Adrenal gland (tissue), 12 donors: Measurements from ENCODE around the gene PSMG2. TPM values are rescaled to one million over a fixed set of nuclear protein-coding genes. Genes with fewer than 3 reads are reported as not detected.

ENCODE experiments used
- DNase-seq, 7 donors: peaks; one replicate each; pipeline ENCODE4 v3.0.0-alpha.2; 2019 to 2020
- H3K27ac ChIP-seq, 5 donors: fragments of 200-600 bp; sonication (generic) in 4 of 5; 1 replicate in 3 of 5; 2 replicates in 2 of 5; pipeline versions ENCODE4 v1.5.1 to v1.8.0; 2016 to 2020; ENCODE audit warnings: mild to moderate bottlenecking in 1 of 5
- H3K27me3 ChIP-seq: fragments of 200-600 bp; 2 replicates; pipeline ENCODE4 v1.8.0; 2021
- H3K36me3 ChIP-seq, 2 donors: fragments of 200-600 bp; replicated peaks in 1 of 2; 1 replicate in 1 of 2; 2 replicates in 1 of 2; pipeline versions ENCODE4 v1.5.1 to v1.8.0; 2018 to 2022
- H3K4me1 ChIP-seq, 2 donors: fragments of 200-600 bp; replicated peaks in 1 of 2; 1 replicate in 1 of 2; 2 replicates in 1 of 2; pipeline versions ENCODE4 v1.5.1 to v1.8.0; 2018 to 2021
- H3K4me3 ChIP-seq, 4 donors: fragments of 200-600 bp; sonication (generic) in 3 of 4; one replicate each; pipeline ENCODE4 v1.5.1; 2016 to 2018
- H3K9me3 ChIP-seq, 3 donors: fragments of 200-600 bp; sonication (generic) in 1 of 3; replicated peaks in 1 of 3; 1 replicate in 2 of 3; 2 replicates in 1 of 3; pipeline versions ENCODE4 v1.5.1 to v1.8.0; 2016 to 2021
- POLR2A ChIP-seq, 2 donors: fragments of 450-650 bp; IDR thresholded peaks; one replicate each; pipeline ENCODE4 v1.6.1; 2017; ENCODE audit warnings: antibody characterized with exemption in 2 of 2, mild to moderate bottlenecking in 2 of 2, moderate library complexity in 1 of 2
- WGBS, 4 donors: extraction: QIAGEN DNeasy Blood & Tissue Kit in 2 of 4; methylation state at CpG; one replicate each; pipeline versions ENCODE4 v1.1.5 to v1.1.7; 2013 to 2017; 5-methylcytosine and 5-hydroxymethylcytosine counted together
- intact Hi-C, 2 donors: fragments of 100-400 bp; cut with DNase I; formaldehyde crosslinking; loops; one replicate each; pipeline versions ENCODE4 v1.14.1 to v1.15.0; 2022 to 2023
- polyA plus RNA-seq, 3 donors: library from polyadenylated mRNA; stranded (reverse); fragments of 200-250 nt in 2 of 3; fragments of 350-450 nt in 1 of 3; fragmentation: Illumina TruSeq in 1 of 3; extraction: RNeasy Lipid Tissue Mini Kit (QIAGEN cat#74804) in 1 of 3; gene quantifications; one replicate each; pipeline ENCODE4 v1.2.3, GENCODE V29; 2013 to 2014
- total RNA-seq, 9 donors: library from RNA; depleted of rRNA in 4 of 9; stranded (reverse); fragments of >200 nt in 4 of 9; fragments of 120-200 nt in 1 of 9; fragmentation: NEBNext Ultra II Directional in 1 of 9; extraction: Animal tissue kit (Norgen Biotek cat#: 25700) in 1 of 9; gene quantifications; one replicate each; pipeline versions ENCODE4 v1.1.0 to v1.2.4, GENCODE V29; 2013 to 2023
- TF ChIP-seq, protein P1 (sequence below), 6 experiments: fragments of 450-650 bp in 4 of 6; fragments of 200-600 bp in 2 of 6; sonication (generic) in 1 of 6; IDR thresholded peaks; 1 replicate in 5 of 6; 2 replicates in 1 of 6; pipeline versions ENCODE4 v1.5.1 to v1.8.0; 2016 to 2021; ENCODE audit warnings: antibody characterized with exemption in 6 of 6, mild to moderate bottlenecking in 2 of 6, moderate library complexity in 1 of 6
- donor health status: healthy with polysubstance abuse.
- donor health status: Bipolar disorder and iron deficiency.
- donor health status: DM: yes; HTN: yes; CAD: no.
- donor health status: DM: no; HTN: no; CAD: no.
- donor health status: DM: no; HTN: no; CAD: no.
- donor health status: DM: yes; HTN: yes; CAD: no.

The PSMG2 gene
- total and polyA plus RNA-seq, 12 donors: 54.9 to 99.9 (median 86.0) TPM

DNA sequence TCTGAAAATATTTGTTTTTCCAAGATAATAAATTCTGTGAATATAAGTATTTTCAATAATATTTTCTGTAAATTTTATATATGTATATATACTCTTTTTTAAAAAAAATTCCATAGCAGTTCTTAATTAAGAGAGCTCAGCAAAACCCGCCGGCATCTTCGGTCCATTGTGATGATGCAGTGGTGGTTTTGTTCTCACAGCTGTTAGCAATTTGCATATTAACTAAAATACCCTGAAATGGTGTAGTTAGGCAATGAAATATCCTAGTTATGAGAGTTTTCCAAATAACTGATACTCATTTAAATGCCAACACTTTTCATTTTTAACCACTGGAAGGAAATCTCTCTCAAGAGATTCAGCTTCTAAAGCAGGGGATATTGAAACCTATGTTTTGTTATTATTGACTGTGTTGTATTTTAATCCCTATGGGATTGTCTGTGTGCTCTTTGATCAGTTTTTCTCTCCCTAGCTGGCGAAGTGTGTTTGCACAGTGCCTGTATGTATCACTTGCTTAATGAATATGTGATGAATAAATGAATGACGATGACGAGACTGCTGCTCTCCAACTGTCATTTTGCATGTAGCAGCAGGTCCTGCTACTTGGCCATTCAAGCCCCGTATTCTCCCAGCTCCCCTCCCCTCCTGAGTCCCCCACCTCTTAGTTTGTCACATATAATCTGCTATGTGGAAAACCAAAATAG lies 42.4 kb downstream of the PSMG2 start:
- 86 to 93% (median 90%) methylated on average over 7 of the region's 7 CpGs for WGBS, 4 donors
- H3K4me1 ChIP-seq: peaks cover 0 to 4% of the 10 kb centered on the region in 2 donors
- no peak for TF ChIP-seq POLR2A (IDR thresholded peaks at IDR 0.05)
- TF ChIP-seq, protein P1, sequence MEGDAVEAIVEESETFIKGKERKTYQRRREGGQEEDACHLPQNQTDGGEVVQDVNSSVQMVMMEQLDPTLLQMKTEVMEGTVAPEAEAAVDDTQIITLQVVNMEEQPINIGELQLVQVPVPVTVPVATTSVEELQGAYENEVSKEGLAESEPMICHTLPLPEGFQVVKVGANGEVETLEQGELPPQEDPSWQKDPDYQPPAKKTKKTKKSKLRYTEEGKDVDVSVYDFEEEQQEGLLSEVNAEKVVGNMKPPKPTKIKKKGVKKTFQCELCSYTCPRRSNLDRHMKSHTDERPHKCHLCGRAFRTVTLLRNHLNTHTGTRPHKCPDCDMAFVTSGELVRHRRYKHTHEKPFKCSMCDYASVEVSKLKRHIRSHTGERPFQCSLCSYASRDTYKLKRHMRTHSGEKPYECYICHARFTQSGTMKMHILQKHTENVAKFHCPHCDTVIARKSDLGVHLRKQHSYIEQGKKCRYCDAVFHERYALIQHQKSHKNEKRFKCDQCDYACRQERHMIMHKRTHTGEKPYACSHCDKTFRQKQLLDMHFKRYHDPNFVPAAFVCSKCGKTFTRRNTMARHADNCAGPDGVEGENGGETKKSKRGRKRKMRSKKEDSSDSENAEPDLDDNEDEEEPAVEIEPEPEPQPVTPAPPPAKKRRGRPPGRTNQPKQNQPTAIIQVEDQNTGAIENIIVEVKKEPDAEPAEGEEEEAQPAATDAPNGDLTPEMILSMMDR (IDR thresholded peaks at IDR 0.05): no peak
- H3K9me3 ChIP-seq: no peaks in the 10 kb centered on the region
- H3K4me3 ChIP-seq: no peak overlapping the region
- intact Hi-C loops: loop anchor here in 1 of 2 donors (10.0 kb wide), 1 partner anchor 150 kb away; no protein-coding TSS in a partner anchor
- no peaks in the 10 kb centered on the region for H3K36me3 ChIP-seq
- H3K27ac ChIP-seq: no peak overlapping the region
- DNase-seq: no peak
- H3K27me3 ChIP-seq: no peaks in the 10 kb centered on the region

- no peak overlapping the region for H3K4me3 ChIP-seq
- 90 to 92% (median 90%) methylated on average over 8 of the region's 8 CpGs for WGBS, 4 donors
- no peaks in the 10 kb centered on the region for H3K27me3 ChIP-seq
- no peak overlapping the region for H3K27ac ChIP-seq
- no peaks in the 10 kb centered on the region for H3K36me3 ChIP-seq
- no peak for TF ChIP-seq POLR2A (IDR thresholded peaks at IDR 0.05)
- TF ChIP-seq, protein P1 (IDR thresholded peaks at IDR 0.05): no peak
- H3K4me1 ChIP-seq: peaks cover 0 to 7% of the 10 kb centered on the region in 2 donors
- H3K9me3 ChIP-seq: no peaks in the 10 kb centered on the region
- intact Hi-C loops: loop anchor here in 1 of 2 donors (10.0 kb wide), 1 partner anchor 147 kb away; no protein-coding TSS in a partner anchor
- no peak for DNase-seq
These were observed 44.9 kb downstream of the PSMG2 start for GRCh38 chr18:12747530-12748315.

DNA sequence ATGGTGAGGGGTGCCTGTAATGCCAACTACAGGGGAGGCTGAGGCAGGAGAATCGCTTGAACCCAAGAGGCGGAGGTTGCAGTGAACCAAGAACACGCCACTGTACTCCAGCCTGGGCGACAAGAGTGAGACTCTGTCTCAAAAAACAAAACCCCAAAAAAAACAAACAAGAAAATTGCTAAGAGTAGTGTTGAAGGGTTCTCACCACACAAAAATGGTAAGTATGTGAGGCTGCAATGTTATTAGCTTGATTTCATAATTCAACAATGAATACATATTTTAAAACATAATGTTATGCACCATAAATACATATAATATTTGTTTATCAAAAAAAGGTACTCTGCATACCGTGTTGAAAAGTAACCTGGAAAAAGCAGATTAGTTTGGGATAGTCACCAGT lies 45.8 kb downstream of the PSMG2 start:
- Histone ChIP-seq H3K4me3 (no peak overlapping the region), H3K4me1 (peaks cover 0 to 7% of the 10 kb centered on the region in 2 donors), H3K36me3 (no peaks in the 10 kb centered on the region), H3K27ac (no peak overlapping the region), H3K27me3 (no peaks in the 10 kb centered on the region), H3K9me3 (no peaks in the 10 kb centered on the region)
- no peak for DNase-seq
- intact Hi-C loops: loop anchor here in 1 of 2 donors (10.0 kb wide), 1 partner anchor 146 kb away; no protein-coding TSS in a partner anchor
- 86 to 94% (median 88%) methylated on average over 5 of the region's 5 CpGs for WGBS, 4 donors
- TF ChIP-seq, protein P1 (IDR thresholded peaks at IDR 0.05): no peak
- no peak for TF ChIP-seq POLR2A (IDR thresholded peaks at IDR 0.05)

DNA sequence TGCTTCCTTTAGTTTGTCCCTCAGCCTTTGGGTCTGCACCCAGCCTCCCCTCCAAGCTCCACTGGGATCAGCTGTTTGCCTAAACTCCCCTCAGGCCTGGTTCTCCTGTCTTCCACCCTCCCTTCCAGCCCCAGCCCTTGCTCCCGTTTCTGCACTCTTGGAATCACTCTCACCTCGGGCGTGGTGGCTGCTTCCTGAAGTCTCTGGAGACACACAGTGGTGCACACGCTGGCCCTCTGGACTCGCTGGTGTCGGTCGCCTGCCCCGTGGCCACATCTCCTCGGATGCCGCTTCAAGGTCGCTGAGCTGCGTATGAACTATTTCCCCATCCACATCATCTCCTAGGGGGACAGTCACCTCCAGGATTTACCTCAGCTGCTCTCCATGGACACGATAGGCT lies 46.3 kb downstream of the PSMG2 start:
- H3K27ac ChIP-seq: no peak overlapping the region
- WGBS, 4 donors: 78 to 88% (median 84%) methylated on average over 13 of the region's 13 CpGs
- peaks cover 0 to 7% of the 10 kb centered on the region in 2 donors for H3K4me1 ChIP-seq
- no peak overlapping the region for H3K4me3 ChIP-seq
- intact Hi-C loops: loop anchor here in 1 of 2 donors (10.0 kb wide), 1 partner anchor 146 kb away; no protein-coding TSS in a partner anchor
- no peak for DNase-seq
- TF ChIP-seq POLR2A (IDR thresholded peaks at IDR 0.05): no peak
- TF ChIP-seq, protein P1 (IDR thresholded peaks at IDR 0.05): no peak
- no peaks in the 10 kb centered on the region for H3K27me3 ChIP-seq
- no peaks in the 10 kb centered on the region for H3K9me3 ChIP-seq
- no peaks in the 10 kb centered on the region for H3K36me3 ChIP-seq
